GM18868 (cell line): ENCODE results near the gene PNMT.

Experiments
- ATAC-seq: cut with Tn5 transposase; IDR thresholded peaks from one replicate; pipeline ENCODE4 v1.9.1; 2021; ENCODE audit warnings: mild to moderate bottlenecking, moderate library complexity; ENCODE audit not compliant: unreplicated experiment

Gene PNMT

DNA sequence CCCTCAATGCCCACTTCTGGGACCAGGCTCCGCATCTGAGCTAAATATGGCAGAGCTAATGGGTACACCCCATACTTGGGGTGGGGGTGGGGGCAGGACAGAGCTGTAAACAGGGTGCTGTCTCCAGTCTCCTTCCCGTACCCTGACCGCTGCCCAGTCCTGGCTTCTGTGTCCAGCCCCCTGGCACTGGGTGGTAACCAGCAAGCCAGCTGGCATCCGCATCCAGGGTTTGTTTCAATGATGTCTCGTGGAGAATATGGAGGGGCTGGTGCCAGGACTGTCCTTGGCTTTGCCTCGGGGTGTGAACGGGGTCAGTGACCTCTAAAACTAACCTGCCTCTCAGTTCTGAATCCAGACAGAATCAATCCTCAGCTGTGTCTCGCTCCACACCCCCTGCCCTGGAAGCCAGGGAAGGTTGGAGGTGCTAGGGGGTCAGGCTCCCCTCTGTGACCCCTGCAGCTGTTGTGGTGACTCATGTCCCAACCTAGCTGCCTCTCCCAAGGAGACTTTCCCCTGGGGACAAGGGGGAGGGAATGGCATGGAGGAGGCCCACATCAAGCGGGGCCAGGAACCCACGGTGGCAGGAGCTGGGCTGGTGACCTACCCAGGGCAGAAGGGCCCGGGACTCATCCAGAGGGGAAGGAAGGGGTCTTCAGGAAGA is 1.5 kb upstream of the PNMT start:
- no peak for ATAC-seq

DNA sequence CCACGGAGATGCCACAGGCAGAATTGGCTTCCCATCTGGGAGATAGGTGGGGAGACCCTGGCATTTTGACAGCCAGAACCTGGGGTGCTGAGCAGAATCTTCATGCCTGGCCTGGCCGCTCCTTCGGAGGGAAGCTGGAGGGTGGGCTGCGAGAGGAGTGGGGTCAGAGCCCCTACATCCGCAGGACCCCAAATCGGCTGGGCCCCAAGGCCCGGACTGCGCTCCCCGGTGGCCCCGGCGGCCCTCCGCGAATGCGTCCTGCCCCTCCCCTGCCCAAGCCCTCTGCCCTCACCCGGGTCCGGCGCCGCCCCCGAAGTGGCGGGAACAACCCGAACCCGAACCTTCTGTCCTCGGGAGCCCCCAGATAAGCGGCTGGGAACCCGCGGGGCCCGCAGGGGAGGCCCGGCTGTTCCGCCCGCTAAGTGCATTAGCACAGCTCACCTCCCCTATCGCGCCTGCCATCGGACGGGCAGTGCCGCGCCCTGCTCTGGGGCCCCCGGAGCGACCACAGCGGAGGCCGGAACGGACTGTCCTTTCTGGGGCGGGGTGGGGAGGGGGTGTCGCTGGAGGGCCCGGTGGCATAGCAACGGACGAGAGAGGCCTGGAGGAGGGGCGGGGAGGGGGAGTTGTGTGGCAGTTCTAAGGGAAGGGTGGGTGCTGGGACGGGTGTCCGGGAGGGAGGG is 850 bp upstream of the PNMT start:
- no peak for ATAC-seq

DNA sequence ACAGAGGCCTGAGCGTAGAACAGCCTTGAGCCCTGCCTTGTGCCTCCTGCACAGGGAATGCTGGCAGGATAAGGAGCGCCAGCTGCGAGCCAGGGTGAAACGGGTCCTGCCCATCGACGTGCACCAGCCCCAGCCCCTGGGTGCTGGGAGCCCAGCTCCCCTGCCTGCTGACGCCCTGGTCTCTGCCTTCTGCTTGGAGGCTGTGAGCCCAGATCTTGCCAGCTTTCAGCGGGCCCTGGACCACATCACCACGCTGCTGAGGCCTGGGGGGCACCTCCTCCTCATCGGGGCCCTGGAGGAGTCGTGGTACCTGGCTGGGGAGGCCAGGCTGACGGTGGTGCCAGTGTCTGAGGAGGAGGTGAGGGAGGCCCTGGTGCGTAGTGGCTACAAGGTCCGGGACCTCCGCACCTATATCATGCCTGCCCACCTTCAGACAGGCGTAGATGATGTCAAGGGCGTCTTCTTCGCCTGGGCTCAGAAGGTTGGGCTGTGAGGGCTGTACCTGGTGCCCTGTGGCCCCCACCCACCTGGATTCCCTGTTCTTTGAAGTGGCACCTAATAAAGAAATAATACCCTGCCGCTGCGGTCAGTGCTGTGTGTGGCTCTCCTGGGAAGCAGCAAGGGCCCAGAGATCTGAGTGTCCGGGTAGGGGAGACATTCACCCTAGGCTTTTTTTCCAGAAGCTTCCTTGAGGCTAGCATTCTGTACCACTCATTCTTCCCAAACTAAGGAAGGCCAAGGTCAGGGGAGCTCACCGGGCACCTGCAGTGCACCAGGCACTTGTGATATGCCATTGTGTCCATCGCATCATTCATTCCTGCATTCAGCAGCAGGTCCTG is 1.9 kb downstream of the PNMT start:
- no peak for ATAC-seq

DNA sequence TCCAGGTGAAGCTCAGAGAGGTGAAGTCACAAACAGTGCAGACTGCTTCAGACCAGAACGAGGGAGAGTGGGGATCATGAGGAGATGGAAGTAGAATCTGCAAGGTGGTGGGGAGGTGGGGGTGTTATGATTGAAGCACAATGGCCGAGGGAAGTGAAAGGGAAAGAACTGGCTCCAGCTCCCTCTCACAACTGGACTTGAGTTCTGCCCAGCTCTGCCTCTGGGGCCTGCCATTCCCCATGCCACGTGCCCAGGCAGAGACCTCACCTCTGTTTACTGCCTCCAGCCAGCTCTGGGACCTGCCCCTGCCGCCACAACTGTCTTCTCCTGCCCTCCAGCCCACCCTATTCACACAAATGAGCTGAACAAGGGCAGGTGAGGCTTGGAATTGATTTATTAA is 2.5 kb downstream of the PNMT start:
- no peak for ATAC-seq

DNA sequence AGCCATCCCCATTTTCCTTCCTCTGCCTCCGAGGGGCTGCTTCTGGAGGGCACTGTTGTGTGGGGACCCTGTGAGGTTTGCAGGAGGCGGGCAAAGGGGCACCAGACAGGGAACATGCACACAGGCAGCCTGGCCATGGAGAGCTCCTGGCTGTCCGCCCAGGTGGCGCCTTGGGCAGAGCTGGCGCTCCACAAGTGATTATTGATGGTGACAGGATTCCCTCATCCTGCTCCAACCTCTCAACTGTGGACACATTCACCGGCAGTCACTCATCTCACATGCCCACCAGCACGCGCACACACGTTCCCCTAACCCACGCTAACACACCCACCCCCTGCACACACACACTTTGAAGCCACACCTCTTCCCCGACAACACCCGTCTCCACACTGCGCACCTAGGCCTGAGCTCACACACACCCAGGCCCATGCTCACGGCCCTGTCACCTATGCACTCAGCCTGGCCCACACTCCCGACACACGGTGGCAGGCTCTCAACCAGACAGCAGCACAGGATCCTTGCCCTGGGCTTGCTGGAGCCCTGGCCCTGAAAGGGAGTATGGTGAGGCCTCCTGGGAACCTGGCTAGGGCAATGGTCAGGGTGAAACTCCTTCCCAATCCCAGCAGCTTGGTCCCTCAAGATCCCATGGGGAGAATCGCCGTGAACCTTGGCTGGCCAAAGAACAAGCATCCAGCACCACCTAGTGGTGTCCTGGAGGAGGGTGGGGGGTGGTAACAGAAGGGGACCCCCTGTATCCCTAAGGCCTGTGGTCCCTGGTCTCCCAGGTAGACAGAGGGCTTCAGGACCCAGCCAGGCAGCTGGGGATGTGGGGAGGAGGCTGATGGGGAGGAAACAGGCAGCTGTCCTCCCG is 3.6 kb downstream of the PNMT start:
- no peak for ATAC-seq

DNA sequence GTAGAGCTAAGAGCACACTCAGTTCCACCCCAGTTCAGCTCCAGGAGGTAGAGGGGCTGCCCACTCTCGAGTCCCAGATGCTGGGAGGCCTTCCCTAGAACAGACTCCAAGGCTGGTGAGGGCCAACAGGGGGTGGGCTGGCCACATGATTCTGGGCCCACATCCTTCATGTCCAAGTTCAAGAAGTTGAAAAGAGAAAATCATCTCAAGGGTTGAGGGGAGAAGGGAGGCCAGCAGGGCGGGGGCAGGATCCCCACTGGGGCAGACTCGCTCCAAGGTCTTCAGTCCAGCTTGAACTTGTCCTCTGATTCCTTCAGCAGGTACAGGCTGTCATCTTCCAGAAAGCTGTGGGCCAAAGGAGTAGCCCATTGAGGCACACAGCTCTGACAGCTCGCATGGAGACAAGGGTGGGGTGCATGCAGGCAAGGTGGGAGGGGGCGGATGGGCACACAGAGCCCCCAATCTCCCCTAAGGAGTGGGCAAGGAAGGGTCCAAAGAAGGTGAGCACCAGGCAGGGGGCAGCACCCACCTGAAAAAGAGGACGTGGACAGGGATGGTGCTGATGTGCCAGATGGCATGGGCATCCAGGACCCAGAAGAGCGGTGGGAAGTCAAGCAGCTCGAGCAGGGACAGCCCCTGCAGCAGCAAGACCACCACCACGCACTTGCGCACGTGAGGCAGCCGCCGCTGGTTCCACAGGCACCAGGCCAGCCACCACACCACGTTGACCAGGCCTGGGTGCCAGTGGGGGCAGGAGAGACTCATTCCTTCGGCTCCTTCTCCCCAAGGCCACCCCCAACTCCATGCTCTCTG is 4.5 kb downstream of the PNMT start:
- ATAC-seq: no peak

DNA sequence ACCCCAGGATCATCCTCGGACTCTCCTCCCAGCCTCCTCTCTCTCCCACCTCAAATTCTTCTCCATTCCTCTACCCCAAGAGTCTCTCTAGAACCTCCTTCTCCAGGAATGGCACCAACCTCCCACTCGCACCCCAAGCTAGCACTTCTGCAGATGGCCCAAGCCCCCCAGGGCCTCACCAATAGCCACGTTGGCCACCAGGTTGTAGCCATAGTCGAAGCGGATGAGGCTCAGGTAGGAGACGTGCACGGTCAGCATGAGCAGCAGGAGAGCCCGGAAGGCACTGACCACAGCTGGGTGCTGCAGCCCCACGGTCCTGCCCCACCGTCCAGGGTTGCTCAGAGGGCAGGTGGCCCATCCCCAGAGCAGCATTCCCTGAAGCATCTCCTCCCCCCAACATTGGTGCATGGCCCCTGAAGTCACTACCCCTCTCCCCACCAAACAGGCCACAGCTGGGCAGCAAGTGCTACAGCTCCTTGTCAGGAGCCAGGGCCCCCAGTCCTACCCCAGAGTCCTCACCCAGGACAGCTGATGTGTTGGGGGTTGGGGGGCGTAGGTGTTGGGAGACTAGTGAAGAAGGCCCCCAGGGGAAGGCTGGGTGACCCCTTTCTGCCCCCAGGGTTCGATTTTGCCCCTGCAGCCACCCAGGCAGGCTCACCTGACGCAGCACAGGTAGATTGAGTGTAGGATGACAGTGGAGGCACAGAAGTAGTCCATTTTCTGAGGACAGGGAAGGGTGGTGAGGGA is 5.3 kb downstream of the PNMT start:
- no peak for ATAC-seq

DNA sequence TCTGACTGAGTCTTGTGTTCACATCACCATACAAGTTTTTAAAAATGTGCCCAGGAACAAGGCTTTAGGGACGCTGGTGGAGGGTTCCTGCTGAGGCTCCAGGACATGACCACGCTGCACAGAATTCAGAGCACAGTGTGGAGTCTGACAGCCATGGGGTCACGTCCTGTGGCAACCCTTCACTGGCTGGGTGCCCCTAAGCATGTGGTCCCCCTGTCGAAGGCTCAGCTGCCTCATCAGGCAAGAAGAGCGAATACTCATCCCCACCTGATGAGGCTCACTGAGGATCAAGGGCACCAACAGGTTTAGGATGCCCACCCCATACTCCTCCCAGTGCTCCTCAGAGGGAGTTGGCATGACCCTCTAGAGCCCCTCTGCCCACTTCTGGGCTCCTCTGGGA is 5.9 kb downstream of the PNMT start:
- ATAC-seq: no peak

DNA sequence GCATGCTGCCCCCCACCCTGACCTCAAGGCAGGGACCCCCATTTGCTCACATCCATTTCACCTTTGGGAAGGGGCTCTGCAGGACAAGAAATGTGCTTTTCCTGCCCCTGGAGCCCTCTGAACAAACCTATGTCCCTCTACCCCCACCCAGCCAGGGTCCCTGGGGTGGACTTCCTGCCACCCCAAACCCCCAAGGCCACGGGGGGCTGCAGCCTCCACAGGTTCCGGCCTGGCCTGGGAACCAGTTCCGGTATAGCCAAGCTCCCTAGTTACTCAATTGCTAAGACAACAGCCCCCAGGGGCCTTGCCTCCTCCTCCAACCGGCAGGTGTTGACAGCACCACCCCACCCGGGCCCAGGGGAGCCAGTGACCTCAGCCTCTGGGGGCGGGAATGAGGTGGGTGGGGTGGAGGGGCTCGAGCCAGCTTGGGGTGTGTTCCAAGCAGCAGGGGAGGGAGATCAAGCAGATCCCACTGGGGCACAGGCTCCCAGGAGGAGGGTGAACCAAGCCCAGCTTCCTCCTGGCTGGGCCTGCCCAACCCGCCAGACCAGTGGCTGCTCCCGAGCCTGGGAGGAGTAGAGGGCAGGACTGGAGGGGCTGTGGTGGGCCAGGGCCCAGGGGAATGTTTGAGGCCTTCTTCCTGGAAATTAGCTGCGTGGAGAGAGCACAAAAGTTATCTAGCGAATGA is 6.6 kb downstream of the PNMT start:
- no peak for ATAC-seq

DNA sequence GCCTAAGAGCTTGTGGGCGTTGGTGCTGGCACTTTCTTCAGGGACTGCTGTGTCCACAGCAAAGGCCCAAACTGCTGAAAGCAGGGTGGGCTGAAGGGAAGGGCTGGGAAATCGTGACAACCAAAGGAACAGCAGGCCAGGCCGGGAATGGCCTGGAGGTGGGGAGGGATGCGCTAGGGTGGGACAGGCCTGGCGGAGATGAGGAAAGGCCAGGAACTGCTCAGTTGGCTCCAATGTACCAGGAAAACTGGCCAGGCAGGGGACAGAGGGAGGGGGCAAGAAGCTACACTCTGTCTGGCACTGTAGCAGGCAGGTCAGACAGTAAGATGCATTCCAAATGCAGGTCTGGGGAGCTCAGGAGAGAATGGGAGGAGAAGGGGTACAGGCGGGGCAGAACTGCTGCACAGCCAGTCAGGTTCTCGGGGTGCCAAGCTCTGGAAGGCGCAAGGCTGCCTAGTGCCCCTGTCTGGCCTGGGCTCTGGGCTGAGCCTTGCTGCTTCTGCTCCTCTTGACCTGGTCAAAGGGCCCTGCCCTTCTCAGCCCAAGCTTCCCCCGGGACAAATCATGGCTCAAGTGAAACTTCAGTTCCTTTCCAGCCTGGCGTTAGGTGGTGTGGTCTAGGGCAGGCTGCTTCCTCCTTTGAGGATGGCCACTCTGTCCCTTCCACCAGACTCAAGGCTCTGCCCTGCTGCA is 7.3 kb downstream of the PNMT start:
- no peak for ATAC-seq

DNA sequence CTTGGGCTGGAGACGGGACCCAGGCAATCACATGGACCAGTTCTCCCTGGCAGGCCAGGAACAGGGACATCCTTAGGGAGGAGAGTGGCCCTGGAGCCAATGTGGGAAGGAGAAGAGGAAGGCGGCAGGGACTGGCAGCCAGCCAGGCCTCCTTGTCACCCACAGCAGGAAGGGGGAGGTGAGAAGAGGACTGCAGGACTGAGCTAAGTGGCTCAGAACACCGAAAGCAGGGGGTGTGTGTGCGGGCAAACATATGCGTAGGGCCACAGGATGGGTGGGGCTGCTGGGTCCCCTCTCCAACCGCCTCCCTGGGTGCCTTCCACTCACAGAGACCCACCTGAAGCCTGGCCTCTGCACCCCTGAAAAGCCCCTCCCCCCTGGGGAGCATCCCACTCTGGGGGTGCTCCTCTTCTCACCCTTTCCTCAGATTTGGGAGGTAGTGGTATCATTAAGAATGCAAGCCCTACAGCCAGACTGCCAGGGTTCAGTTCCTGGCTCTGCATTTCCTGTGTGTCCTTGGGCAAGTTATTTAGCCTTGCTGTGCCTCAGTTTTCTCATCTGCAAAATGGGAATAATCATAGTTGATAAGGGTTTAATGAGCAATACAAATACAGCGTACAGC is 8.1 kb downstream of the PNMT start:
- ATAC-seq: no peak

DNA sequence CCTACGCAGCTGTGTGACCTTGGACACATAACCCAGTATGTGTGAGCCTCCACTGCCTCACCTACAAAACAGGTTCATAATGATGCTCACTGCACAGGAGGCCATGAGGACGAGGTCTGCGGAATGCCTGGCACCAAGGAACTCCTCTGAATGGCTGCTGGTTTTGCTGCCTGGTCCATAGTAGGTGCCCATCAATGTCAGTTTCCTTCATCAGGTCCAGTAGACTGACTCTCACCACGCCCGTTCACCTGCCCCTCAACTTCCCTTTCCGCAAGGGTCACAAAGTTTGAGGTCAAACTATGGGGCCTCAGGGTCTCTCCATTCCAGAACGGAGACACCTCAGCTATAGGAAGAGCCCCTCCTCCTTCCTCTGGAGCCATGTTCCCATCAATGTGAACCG is 8.8 kb downstream of the PNMT start:
- ATAC-seq: no peak

DNA sequence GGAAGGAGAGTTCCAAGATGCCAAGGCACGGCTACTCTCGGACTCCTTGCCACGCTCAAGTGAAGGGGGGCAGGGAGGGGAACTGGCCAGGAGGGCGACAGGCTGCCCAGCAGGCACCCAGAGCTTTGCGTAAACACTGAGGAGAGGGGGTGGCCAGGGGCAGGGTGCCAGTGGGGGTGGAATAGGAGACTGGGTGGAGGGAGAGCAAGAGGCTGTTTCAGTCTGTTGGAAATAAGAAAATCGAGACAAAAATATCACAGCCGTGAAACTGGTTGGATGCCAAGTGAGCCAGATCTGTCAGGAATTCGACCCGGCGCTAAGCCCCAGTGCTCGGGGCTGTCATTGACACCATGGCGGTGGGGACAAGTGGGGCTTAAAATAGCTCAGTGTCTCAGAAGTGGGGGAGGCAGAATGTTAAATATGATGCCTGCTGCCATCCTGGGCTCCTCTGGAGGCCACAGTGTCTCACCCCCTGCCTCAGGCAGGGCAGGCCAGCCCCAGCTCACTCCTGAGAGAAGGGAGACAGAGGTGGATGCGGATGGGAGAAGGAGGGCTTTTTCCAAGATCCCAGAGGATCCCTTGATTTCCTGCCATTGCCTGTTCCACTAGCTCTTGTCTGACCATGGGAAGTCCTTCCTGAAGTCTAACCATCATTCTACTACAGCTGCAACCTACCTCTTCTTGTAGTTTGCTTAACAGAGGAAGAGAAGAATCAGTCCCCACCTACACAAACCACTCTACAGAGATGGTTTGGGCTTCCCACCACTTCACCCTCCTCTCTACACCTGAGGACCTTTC is 9.5 kb downstream of the PNMT start:
- ATAC-seq: no peak

DNA sequence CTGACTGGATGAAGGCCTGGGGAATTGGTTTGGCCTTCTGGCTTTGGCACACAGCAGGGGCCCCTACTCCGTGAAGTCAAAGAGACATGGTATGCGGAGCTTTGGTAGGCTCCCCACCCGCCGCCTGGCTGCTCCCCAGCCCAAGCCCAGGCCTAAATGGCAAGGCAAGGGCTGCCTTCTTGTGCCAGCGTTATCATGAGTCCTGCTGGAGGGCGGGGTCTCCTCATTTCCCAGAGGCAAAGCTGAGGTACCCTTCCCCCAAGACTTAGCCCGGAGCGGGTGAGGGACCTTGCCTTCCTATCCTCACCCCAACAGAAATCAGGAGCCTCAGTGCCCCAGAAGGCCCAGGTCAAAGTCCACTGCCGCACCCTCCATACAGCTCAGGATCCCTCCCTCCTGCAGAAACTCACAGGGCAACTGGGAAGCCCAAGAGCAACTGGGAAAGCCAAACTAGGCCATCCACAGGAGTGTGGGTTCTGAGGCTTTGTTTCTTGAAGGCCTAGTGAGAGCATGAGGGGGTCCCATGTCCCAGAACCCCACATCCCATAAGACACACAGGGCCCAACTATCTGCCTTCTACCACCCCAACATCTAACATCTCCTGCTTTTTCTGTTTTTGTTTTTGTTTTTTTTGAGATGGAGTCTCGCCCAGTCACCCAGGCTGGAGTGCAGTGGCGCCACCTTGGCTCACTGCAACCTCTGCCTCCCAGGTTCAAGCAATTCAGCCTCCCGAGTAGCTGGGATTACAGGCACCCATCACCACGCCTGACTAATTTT is 10.3 kb downstream of the PNMT start:
- no peak for ATAC-seq

DNA sequence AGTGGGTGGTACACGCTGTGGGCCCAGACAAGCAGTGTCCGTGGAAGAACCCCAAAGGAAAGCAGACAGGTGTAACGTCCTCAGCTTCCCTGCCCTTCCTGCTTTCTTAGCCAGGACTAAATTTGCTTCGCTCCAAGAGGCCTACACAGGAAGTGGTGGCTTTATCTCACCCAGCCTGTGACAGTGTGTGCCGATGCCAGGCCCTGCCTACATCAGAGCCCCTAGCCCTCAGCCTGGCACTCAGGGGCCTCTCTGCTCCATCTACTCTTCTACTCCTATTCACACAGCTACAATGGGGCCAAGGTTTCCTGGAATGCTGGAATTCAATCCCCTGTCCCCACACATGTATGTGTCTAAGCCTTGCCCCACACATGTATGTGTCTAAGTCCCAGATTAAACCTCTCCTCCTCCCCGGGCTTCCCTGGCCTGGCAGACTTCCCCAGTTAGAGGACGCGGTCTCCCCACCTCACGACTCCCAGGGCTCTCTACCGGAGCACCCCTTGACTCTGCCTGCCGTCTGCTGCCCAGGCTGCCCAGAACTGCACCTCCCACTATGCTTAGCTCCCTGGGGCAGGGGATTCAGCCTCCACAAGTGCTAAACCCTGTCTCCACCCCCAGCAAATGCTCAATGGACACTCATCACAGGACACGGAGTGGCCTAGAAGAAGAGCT is 11.4 kb downstream of the PNMT start:
- ATAC-seq: no peak
